HL-60/S4 (cell line): Measurements from ENCODE around the gene ANO10.

Source experiments
- in situ Hi-C: fragments of 300-500 bp; cut with MboI; formaldehyde crosslinking; loops from 2 replicates; pipeline ENCODE4 v1.14.3; 2022; ENCODE audit warnings: low sequenced_read_pairs

Gene ANO10

GRCh38 chr3:43353923-43354670 is 267.7 kb downstream of the ANO10 start:
- in situ Hi-C loops: no loop called here

GRCh38 chr3:43353393-43353792 is 268.4 kb downstream of the ANO10 start:
- in situ Hi-C loops: no loop called here

DNA sequence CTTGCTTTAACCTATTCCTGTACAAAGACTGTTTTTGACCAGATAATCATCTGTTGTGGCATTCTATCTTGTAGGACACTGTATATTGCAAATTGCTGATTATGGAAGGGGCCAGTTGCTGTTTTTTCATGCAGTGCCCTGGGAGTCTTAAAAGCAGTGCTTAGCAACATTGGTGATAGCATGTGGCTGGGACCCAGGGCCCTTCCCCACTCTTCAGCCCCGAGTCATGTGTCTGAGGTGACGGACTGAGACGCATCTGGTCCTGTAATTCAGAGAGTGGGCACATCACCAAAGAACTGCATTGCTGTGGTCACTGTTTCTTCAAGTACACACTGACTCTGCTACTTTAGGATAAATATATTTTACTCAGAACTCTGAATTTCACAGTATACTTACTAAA is 272.1 kb downstream of the ANO10 start:
- in situ Hi-C loops: no loop called here

DNA sequence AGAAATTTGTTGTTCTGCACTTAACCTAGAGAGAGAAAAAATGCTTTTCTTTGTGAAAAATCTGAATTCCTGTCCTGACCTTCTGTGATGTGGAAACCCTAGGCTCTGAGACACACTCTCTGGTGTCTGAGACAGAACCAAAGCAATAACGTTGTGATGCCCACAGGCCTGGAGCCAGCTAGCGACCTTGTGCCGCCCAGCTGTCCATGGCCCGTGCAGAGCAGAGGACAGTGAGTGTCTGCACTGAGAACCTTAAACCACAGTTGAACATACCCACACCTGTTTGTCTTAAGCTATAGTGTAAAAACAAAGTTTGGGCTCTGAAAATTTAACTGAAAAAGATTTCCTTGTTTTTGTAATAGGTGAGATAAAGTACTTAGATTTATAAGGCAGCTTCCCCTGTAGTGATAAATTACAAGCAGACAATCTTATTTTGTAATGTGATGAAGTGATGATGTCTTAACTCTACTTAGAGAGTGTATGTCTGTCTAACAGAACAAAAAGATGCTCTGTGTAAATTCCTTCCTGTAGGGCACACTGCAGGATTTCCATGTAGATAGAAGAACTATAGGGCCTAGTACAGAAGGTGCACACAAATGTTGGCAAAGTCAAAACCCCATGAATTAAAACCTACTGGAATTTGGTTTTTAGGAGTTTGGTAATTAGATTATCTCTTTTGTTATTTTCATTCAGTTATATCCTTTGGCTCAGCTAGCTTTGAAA is 272.8 kb downstream of the ANO10 start:
- in situ Hi-C loops: no loop called here

- in situ Hi-C loops: no loop called here
Observed at GRCh38 chr3:43348350-43348749, 273.5 kb downstream of the ANO10 start.

DNA sequence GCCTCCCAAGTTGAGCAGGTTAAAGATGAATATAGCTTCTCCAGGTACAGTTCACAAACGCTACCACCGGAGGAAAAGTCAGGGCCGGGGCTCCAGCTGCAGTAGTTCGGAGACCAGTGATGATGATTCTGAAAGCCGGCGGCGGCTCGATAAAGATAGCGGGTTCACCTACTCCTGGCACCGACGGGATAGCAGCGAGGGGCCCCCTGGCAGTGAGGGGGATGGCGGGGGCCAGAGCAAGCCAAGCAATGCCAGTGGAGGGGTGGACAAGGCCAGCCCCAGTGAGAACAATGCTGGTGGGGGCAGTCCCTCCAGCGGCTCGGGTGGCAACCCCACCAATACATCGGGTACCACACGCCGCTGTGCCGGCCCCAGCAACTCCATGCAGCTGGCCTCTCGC is 274.0 kb downstream of the ANO10 start:
- in situ Hi-C loops: no loop called here

- in situ Hi-C loops: no loop called here
Observed at GRCh38 chr3:43346978-43347749, 274.6 kb downstream of the ANO10 start.

DNA sequence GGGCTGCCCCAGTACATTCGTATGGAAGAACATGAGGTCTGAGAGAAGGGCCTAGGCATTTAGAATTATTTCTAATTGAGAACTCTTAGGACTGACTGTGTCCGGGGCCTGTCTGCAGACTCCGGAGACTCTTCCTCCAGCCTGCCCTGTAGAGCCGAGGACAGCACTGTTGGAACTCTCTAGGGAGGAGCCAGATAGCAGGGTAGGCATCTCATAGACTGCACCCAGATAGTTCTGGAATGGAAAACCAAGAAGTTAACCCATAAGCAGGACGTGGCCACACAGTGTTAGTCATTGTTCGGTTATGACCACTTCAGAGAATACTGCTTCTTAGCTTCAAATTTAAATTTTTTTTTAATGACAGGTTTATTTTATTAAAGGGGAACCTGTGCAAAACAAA is 275.9 kb downstream of the ANO10 start:
- in situ Hi-C loops: no loop called here

GRCh38 chr3:43345246-43345645 is 276.6 kb downstream of the ANO10 start:
- in situ Hi-C loops: no loop called here

GRCh38 chr3:43344520-43344919 is 277.3 kb downstream of the ANO10 start:
- in situ Hi-C loops: no loop called here

DNA sequence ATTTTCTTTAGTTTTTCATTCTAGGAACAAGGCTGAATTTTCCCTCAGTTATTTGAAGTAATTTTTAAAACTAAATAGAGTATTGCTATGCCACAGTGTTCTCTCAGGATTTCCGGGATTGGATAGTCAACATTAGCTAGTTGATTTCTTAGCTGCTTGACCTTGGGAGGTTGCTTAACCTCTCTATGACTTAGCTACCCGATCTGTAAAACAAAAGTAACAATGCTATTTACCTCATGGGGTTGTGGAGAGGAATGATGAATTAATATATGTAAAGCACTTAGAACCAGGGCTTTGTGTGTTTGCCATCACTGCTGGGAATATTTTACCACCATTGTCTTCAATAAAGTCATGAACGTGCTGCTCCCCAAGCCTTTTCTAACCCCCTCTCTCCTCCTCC is 278.0 kb downstream of the ANO10 start:
- in situ Hi-C loops: no loop called here

- in situ Hi-C loops: no loop called here
Observed at GRCh38 chr3:43343185-43343584, 278.6 kb downstream of the ANO10 start.

DNA sequence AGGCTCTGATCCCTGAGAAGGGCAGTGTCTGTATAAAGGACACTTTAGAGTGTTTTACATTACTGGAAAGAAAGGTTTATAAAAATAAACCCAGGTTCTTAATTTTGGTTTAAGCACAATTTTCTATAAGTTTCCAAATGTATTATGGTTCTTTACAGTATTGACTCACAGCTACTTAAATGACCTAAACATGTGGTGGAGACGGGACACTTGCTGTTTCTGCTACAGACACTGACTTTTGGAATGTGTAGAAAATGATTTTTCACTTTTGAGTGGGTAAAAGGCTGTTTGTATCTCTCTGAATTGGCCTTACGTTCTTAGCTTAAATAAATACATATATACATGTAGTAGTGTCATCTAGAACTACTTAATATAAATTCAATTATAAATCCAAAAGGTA is 280.0 kb downstream of the ANO10 start:
- in situ Hi-C loops: no loop called here

- in situ Hi-C loops: no loop called here
Observed at GRCh38 chr3:43340403-43340802, 281.4 kb downstream of the ANO10 start.

DNA sequence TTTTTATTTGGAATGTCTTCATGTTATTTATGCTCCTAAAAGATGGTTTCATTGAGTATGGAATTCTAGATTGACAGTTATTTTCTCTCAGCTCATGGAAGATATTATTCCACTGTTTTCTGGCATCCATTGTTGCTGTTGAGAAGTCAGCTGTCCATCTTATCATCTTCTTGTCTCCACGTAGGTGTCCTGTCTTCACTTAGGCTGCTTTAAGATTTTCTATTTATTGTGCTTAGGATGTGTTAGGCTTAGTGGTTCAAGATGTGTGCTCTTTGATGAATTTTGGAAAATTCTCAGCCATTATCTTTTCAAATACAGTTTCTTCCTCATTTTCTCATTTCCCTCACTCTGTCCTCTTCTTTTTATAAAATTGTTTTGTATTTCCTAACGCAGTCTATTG is 283.5 kb downstream of the ANO10 start:
- in situ Hi-C loops: no loop called here

- in situ Hi-C loops: no loop called here
Observed at GRCh38 chr3:43335799-43336198, 286.0 kb downstream of the ANO10 start.

DNA sequence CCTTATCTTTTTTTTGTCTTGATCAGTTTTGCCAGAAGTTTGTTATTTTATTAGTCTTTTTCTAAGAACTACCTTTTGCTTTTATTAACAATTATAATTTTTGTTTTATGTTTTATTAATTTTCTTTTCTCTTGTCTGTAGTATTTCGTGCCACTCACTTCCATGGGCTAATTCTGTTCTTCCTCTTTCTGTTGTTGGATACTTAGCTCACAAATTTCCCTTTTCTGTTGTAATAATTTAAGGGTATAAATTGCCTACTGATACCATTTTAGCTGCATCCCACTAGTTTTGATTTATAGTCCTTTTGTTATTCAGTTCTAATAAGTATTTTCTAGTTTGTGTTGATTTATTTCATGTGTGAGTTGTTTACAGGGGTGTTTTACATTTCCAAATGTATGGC is 286.8 kb downstream of the ANO10 start:
- in situ Hi-C loops: no loop called here

DNA sequence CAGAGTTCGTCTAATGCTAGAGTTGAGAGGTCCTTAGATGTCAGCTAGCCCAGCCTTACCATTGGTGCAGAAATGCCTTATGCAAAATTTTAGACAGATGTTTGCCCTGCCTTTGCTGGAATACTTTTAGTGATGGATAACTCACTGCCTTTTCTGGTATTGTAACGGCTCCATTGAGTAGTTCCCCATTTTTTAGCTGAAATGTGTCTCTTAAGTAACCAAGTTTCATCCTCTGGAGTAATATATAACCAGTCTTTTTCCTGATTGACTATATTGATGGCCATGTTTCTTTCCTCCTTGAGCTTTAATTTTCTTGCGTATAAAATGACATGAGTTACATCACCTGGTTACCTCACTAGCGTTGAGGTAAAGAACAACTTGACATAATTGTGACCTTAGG is 290.4 kb downstream of the ANO10 start:
- in situ Hi-C loops: no loop called here

DNA sequence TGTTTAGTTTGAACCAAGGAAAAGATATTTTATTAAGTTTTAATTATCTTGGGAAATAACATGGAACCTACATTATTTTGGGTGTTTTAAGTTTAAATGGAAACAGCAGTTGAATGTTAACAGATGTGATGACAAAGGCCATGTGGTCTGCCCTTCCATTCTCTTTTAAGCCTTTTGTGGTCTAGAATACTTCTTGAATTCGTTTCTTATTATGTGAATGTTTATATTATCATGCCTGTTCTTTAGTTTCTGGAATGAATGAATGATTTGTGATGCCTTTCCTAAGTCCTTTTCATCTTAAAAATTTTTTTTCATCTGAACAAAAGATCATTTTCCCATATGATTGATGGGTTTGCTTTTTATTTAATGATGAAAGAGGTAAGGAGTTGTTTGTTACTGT is 290.8 kb downstream of the ANO10 start:
- in situ Hi-C loops: no loop called here

- in situ Hi-C loops: no loop called here
Observed at GRCh38 chr3:43328653-43329052, 293.2 kb downstream of the ANO10 start.

DNA sequence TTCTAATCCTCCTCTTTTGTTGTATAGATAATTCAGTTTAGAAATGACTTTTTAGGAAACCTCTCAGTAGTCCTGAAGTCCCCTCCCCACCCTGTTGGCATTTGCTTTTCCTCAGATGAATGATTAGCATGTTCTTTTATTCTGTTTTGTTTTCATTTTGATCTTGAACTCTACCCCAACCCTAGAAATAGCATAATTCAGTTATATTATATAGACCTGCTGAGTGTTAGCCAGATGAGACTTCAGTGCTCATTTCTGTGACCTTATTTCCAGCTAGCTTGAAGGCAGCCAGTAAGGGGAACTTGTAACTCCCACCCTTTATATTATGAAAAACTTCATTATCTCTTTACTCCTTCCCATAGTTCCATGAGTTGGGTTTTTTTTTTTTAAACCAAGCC is 294.2 kb downstream of the ANO10 start:
- in situ Hi-C loops: no loop called here
